H9 (cell line): ENCODE measurements around the gene ERF. TPM values are rescaled to one million over a fixed set of nuclear protein-coding genes. Genes with fewer than 3 reads are reported as not detected.

Experiments used
- DNase-seq: peaks from one replicate; pipeline ENCODE4 v3.0.0-alpha.2; 2017
- H2AFZ ChIP-seq: one replicate; pipeline ENCODE4 v1.6.1; 2013; ENCODE audit warnings: mild to moderate bottlenecking, low read length, control low read depth, moderate library complexity
- H2AK5ac ChIP-seq: 2 replicates; pipeline ENCODE4 v1.6.1; 2013; ENCODE audit warnings: low read length, control low read depth, mixed read lengths; ENCODE audit not compliant: insufficient read length
- H2BK120ac ChIP-seq: one replicate; pipeline ENCODE4 v1.6.1; 2013; ENCODE audit warnings: low read depth, mild to moderate bottlenecking, low read length, control low read depth, inconsistent platforms; ENCODE audit not compliant: poor library complexity, severe bottlenecking
- H2BK12ac ChIP-seq: 2 replicates; pipeline ENCODE4 v1.6.1; 2013; ENCODE audit warnings: low read length, control low read depth, mixed read lengths, low read depth; ENCODE audit not compliant: insufficient read length
- H2BK15ac ChIP-seq: 2 replicates; pipeline ENCODE4 v1.6.1; 2013; ENCODE audit warnings: low read depth, low read length, control low read depth
- H2BK20ac ChIP-seq: one replicate; pipeline ENCODE4 v1.6.1; 2013; ENCODE audit warnings: low read depth, mild to moderate bottlenecking, low read length, control low read depth, inconsistent platforms; ENCODE audit not compliant: poor library complexity, severe bottlenecking
- H2BK5ac ChIP-seq: 2 replicates; pipeline ENCODE4 v1.6.1; 2013; ENCODE audit warnings: low read length, control low read depth, mixed read lengths; ENCODE audit not compliant: insufficient read length
- H3K14ac ChIP-seq: 2 replicates; pipeline ENCODE4 v1.6.1; 2013; ENCODE audit warnings: low read length, control low read depth; ENCODE audit not compliant: insufficient read depth
- H3K18ac ChIP-seq: 2 replicates; pipeline ENCODE4 v1.6.1; 2013; ENCODE audit warnings: low read depth, mild to moderate bottlenecking, mixed read lengths, low read length, control low read depth; ENCODE audit not compliant: insufficient read length
- H3K23ac ChIP-seq: 2 replicates; pipeline ENCODE4 v1.6.1; 2013; ENCODE audit warnings: low read length, control low read depth, mixed read lengths, low read depth; ENCODE audit not compliant: insufficient read length
- H3K23me2 ChIP-seq: 2 replicates; pipeline ENCODE4 v1.6.1; 2013; ENCODE audit warnings: low read depth, mild to moderate bottlenecking, mixed read lengths, low read length, control low read depth; ENCODE audit not compliant: insufficient read length, poor library complexity, severe bottlenecking
- H3K27ac ChIP-seq: 2 replicates; pipeline ENCODE4 v1.5.1; 2013; ENCODE audit warnings: low read length, control low read depth, mixed read lengths, low read depth; ENCODE audit not compliant: insufficient read length
- H3K27me3 ChIP-seq: 2 replicates; pipeline ENCODE4 v1.6.1; 2013; ENCODE audit warnings: low read length, control low read depth, inconsistent platforms; ENCODE audit not compliant: insufficient read depth
- H3K4ac ChIP-seq: 2 replicates; pipeline ENCODE4 v1.6.1; 2013; ENCODE audit warnings: low read depth, mild to moderate bottlenecking, control low read depth, inconsistent platforms, low read length, moderate library complexity
- H3K4me1 ChIP-seq: 2 replicates; pipeline ENCODE4 v1.6.1; 2013; ENCODE audit warnings: low read length, control low read depth, inconsistent platforms; ENCODE audit not compliant: insufficient read depth
- H3K4me2 ChIP-seq: 2 replicates; pipeline ENCODE4 v1.6.1; 2013; ENCODE audit warnings: low read length, control low read depth, mixed read lengths; ENCODE audit not compliant: insufficient read length, insufficient read depth
- H3K56ac ChIP-seq: 2 replicates; pipeline ENCODE4 v1.6.1; 2013; ENCODE audit warnings: low read depth, mild to moderate bottlenecking, mixed read lengths, low read length, control low read depth; ENCODE audit not compliant: insufficient read length
- H3K79me1 ChIP-seq: 2 replicates; pipeline ENCODE4 v1.6.1; 2013; ENCODE audit warnings: low read depth, mild to moderate bottlenecking, moderate library complexity, low read length, control low read depth, inconsistent platforms; ENCODE audit not compliant: insufficient read depth, poor library complexity, severe bottlenecking
- H3K79me2 ChIP-seq: 2 replicates; pipeline ENCODE4 v1.6.1; 2013; ENCODE audit warnings: low read length, control low read depth, inconsistent platforms; ENCODE audit not compliant: insufficient read depth
- H3K9ac ChIP-seq: 2 replicates; pipeline ENCODE4 v1.6.1; 2013; ENCODE audit warnings: low read length, control low read depth, mixed read lengths; ENCODE audit not compliant: insufficient read length; ENCODE audit errors: extremely low read depth
- H3K9me3 ChIP-seq: one replicate; pipeline ENCODE4 v1.6.1; 2013; ENCODE audit warnings: low read depth, low read length, inconsistent platforms; ENCODE audit not compliant: control insufficient read depth
- H3T11ph ChIP-seq: one replicate; pipeline ENCODE4 v1.6.1; 2013; ENCODE audit warnings: mild to moderate bottlenecking, low read length, control low read depth, inconsistent platforms
- H4K20me1 ChIP-seq: one replicate; pipeline ENCODE4 v1.6.1; 2013; ENCODE audit not compliant: control insufficient read depth, insufficient read length, insufficient read depth
- H4K5ac ChIP-seq: 2 replicates; pipeline ENCODE4 v1.6.1; 2013; ENCODE audit warnings: low read depth, mild to moderate bottlenecking, mixed read lengths, low read length, control low read depth; ENCODE audit not compliant: insufficient read length
- H4K8ac ChIP-seq: replicated peaks from 2 replicates; pipeline ENCODE4 v1.6.1; 2013; ENCODE audit warnings: low read length, control low read depth, mixed read lengths, low read depth; ENCODE audit not compliant: insufficient read length
- H4K91ac ChIP-seq: 2 replicates; pipeline ENCODE4 v1.6.1; 2013; ENCODE audit warnings: low read depth, mild to moderate bottlenecking, moderate library complexity, mixed read lengths, low read length, control low read depth; ENCODE audit not compliant: insufficient read length
- H3K27ac Mint-ChIP-seq, 3 experiments: 2 replicates in 2 of 3; 3 replicates in 1 of 3; pipeline ENCODE4 v1.8.0; 2020 to 2021; ENCODE audit warnings: mixed read lengths in 3 of 3, mild to moderate bottlenecking in 1 of 3, moderate library complexity in 1 of 3
- H3K27me3 Mint-ChIP-seq: 2 replicates; pipeline ENCODE4 v1.8.0; 2021; ENCODE audit warnings: low read depth, mild to moderate bottlenecking, moderate library complexity, mixed read lengths
- H3K36me3 Mint-ChIP-seq, 3 experiments: 2 replicates in 2 of 3; 3 replicates in 1 of 3; pipeline ENCODE4 v1.8.0; 2020 to 2021; ENCODE audit warnings: low read depth in 3 of 3, mixed read lengths in 3 of 3; ENCODE audit not compliant: insufficient read depth in 1 of 3
- H3K4me1 Mint-ChIP-seq, 2 experiments: 2 replicates each; pipeline ENCODE4 v1.8.0; 2020; ENCODE audit warnings: mixed read lengths in 2 of 2
- H3K4me3 Mint-ChIP-seq, 2 experiments: 2 replicates in 1 of 2; 3 replicates in 1 of 2; pipeline ENCODE4 v1.8.0; 2020 to 2021; ENCODE audit warnings: mild to moderate bottlenecking in 2 of 2, mixed read lengths in 2 of 2, moderate library complexity in 1 of 2
- H3K9me3 Mint-ChIP-seq, 2 experiments: 2 replicates in 1 of 2; 3 replicates in 1 of 2; pipeline ENCODE4 v1.8.0; 2020; ENCODE audit warnings: mild to moderate bottlenecking in 2 of 2, mixed read lengths in 2 of 2, moderate library complexity in 1 of 2
- WGBS: extraction: QIAGEN DNeasy Blood & Tissue Kit; methylation state at CpG from one replicate; pipeline ENCODE4 v1.1.7; 2013; ENCODE audit warnings: missing lambda C conversion rate, low lambda C conversion rate, mixed read lengths; ENCODE audit not compliant: insufficient read length; ENCODE audit errors: extremely low coverage; 5-methylcytosine and 5-hydroxymethylcytosine counted together
- total RNA-seq: library from RNA; stranded (reverse); gene quantifications from 2 replicates; pipeline ENCODE4 v1.2.1, GENCODE V29; 2021
- TF ChIP-seq, protein P1 (sequence below): fragments of 200-600 bp; sonication (generic); conservative IDR thresholded peaks from 3 replicates; pipeline ENCODE4 v1.8.0; 2021; ENCODE audit warnings: antibody characterized with exemption, mild to moderate bottlenecking

Gene ERF
- total RNA-seq, 1 experiment from 2014 or later: 126 TPM

DNA sequence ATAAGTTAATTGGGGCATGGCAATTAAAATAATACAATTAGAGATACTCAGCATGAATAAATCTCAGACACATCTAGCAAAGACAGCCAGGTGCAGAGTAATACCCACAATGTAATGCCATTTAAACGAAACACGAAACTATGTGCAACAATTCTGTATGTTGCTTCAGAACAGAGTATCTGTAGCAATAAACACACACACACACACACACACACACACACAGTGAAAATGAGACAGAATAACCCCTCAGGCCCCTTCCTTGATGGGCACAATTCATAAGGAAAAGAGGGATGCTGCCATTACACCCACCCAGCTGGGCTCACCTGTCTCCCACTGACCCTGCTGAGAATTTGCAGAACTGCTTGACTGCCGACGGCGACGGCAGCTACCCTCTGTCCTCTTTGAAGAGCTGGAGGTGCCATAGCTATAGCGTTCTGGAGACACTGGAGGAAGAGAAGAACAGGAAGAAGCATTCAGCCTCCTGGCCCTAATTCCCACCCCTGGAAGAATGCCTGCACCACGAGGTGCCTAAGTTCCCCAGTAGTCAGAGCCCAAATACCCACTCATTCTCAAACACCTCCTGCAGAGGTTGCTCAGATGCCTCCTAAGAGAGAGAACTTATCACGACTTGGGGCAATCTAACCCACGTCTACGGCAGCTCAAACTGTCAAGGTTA, 40.0 kb downstream of the ERF start:
- Histone ChIP-seq H4K91ac (no peak overlapping the region), H3K9me3 (no peaks in the 10 kb centered on the region), H2BK120ac (no peak overlapping the region), H2BK15ac (no peak overlapping the region), H3K23ac (no peak overlapping the region), H4K8ac (no peak overlapping the region), H3K23me2 (peaks cover 8% of the 10 kb centered on the region), H3T11ph (no peak overlapping the region), H4K5ac (no peak overlapping the region), H4K20me1 (no peaks in the 10 kb centered on the region), H3K79me2 (peaks cover 13% of the 10 kb centered on the region; the same call in 1 of the 2 replicates), H3K56ac (no peak overlapping the region), H2BK20ac (no peak overlapping the region), H3K14ac (no peak overlapping the region), H3K4me2 (no peak overlapping the region), H3K9ac (no peak overlapping the region), H2AFZ (no peak overlapping the region), H3K18ac (no peak overlapping the region), H3K4me1 (no peaks in the 10 kb centered on the region), H3K4ac (no peak overlapping the region), H3K27ac (no peak overlapping the region), H2AK5ac (no peak overlapping the region), H2BK5ac (no peak overlapping the region), H3K27me3 (no peaks in the 10 kb centered on the region), H2BK12ac (no peak overlapping the region), H3K79me1 (peaks cover 13% of the 10 kb centered on the region)
- WGBS: no CpG with 5 or more reads among the region's 11 CpGs
- Mint-ChIP-seq H3K9me3 (no peaks in the 10 kb centered on the region; a peak in 1 of 5 replicates), H3K4me3 (peak overlapping the region; percentile 92 to 99; a peak in 3 of 5 replicates), H3K4me1 (peaks cover 25 to 32% of the 10 kb centered on the region in 2 experiments), H3K27ac (no peak overlapping the region), H3K36me3 (peaks cover 22 to 38% (median 34%) of the 10 kb centered on the region in 3 experiments), H3K27me3 (no peaks in the 10 kb centered on the region; the same call in 1 of the 2 replicates)
- DNase-seq: no peak
- TF ChIP-seq, protein P1, sequence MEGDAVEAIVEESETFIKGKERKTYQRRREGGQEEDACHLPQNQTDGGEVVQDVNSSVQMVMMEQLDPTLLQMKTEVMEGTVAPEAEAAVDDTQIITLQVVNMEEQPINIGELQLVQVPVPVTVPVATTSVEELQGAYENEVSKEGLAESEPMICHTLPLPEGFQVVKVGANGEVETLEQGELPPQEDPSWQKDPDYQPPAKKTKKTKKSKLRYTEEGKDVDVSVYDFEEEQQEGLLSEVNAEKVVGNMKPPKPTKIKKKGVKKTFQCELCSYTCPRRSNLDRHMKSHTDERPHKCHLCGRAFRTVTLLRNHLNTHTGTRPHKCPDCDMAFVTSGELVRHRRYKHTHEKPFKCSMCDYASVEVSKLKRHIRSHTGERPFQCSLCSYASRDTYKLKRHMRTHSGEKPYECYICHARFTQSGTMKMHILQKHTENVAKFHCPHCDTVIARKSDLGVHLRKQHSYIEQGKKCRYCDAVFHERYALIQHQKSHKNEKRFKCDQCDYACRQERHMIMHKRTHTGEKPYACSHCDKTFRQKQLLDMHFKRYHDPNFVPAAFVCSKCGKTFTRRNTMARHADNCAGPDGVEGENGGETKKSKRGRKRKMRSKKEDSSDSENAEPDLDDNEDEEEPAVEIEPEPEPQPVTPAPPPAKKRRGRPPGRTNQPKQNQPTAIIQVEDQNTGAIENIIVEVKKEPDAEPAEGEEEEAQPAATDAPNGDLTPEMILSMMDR: no peak
